ENCODE data around the gene SRRT. TPM values are rescaled to one million over a fixed set of nuclear protein-coding genes. Genes with fewer than 3 reads are reported as not detected.

The SRRT gene
- polyA plus RNA-seq, 1 donor from 2014 or later = 59.9 TPM

DNA sequence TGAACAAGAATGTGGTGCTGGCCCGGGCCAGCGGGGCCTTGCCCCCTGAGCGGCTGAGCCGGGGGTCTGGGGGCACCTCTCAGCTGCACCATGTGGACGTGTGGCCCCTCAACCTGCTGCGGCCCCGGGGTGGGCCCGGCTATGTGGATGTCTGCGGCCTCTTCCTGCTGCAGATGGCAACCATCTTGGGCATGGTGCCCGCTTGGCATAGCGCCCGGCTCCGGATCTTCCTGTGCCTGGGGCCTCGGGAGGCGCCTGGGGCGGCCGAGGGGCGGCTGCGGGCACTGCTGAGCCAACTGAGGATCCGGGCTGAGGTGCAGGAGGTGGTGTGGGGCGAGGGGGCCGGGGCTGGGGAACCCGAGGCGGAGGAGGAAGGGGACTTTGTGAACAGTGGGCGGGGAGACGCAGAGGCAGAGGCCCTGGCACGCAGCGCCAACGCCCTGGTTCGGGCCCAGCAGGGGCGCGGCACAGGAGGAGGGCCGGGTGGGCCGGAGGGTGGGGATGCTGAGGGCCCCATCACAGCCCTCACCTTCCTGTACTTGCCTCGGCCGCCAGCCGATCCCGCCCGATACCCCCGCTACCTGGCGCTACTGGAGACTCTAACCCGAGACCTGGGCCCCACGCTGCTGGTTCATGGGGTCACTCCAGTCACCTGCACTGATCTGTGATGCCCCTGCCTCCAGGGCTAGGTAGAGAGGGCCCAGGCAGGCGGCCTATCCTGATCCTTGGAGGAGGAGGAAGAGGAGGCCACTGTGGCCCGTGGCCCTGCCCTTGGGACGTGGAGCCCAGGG is 8.8 kb upstream of the SRRT start:
- Histone ChIP-seq H3K9me2 (ENCODE audit: insufficient read depth, low read length) (no peaks in the 10 kb centered on the region), H3K36me3 (ENCODE audit: insufficient read depth, low read length) (no peaks in the 10 kb centered on the region), H3K9me3 (ENCODE audit: low read length) (no peaks in the 10 kb centered on the region), H3K27ac (ENCODE audit: low read length) (no peak overlapping the region), H4K20me1 (ENCODE audit: insufficient read depth) (no peaks in the 10 kb centered on the region), H3F3A (ENCODE audit: insufficient read depth, low read length, poor library complexity, severe bottlenecking) (no peaks in the 10 kb centered on the region), H3K27me3 (ENCODE audit: insufficient read depth, low read depth, low read length) (no peaks in the 10 kb centered on the region), H3K4me3 (ENCODE audit: low read length) (no peak overlapping the region), H3K4me2 (ENCODE audit: low read length) (no peak overlapping the region), H2AFZ (ENCODE audit: low read depth, low read length) (no peak overlapping the region), H3K9ac (ENCODE audit: low read length) (no peak overlapping the region), H3K79me2 (replicated peaks; ENCODE audit: insufficient read depth, low read length) (no peaks in the 10 kb centered on the region)
- TF ChIP-seq, protein P1, sequence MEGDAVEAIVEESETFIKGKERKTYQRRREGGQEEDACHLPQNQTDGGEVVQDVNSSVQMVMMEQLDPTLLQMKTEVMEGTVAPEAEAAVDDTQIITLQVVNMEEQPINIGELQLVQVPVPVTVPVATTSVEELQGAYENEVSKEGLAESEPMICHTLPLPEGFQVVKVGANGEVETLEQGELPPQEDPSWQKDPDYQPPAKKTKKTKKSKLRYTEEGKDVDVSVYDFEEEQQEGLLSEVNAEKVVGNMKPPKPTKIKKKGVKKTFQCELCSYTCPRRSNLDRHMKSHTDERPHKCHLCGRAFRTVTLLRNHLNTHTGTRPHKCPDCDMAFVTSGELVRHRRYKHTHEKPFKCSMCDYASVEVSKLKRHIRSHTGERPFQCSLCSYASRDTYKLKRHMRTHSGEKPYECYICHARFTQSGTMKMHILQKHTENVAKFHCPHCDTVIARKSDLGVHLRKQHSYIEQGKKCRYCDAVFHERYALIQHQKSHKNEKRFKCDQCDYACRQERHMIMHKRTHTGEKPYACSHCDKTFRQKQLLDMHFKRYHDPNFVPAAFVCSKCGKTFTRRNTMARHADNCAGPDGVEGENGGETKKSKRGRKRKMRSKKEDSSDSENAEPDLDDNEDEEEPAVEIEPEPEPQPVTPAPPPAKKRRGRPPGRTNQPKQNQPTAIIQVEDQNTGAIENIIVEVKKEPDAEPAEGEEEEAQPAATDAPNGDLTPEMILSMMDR (IDR thresholded peaks at IDR 0.05; ENCODE audit: poor library complexity, severe bottlenecking) = no peak
- TF ChIP-seq EZH2 (IDR thresholded peaks at IDR 0.05; ENCODE audit: borderline replicate concordance, insufficient read depth, low read length, poor library complexity, severe bottlenecking) = no peak
- TF ChIP-seq, protein P2, sequence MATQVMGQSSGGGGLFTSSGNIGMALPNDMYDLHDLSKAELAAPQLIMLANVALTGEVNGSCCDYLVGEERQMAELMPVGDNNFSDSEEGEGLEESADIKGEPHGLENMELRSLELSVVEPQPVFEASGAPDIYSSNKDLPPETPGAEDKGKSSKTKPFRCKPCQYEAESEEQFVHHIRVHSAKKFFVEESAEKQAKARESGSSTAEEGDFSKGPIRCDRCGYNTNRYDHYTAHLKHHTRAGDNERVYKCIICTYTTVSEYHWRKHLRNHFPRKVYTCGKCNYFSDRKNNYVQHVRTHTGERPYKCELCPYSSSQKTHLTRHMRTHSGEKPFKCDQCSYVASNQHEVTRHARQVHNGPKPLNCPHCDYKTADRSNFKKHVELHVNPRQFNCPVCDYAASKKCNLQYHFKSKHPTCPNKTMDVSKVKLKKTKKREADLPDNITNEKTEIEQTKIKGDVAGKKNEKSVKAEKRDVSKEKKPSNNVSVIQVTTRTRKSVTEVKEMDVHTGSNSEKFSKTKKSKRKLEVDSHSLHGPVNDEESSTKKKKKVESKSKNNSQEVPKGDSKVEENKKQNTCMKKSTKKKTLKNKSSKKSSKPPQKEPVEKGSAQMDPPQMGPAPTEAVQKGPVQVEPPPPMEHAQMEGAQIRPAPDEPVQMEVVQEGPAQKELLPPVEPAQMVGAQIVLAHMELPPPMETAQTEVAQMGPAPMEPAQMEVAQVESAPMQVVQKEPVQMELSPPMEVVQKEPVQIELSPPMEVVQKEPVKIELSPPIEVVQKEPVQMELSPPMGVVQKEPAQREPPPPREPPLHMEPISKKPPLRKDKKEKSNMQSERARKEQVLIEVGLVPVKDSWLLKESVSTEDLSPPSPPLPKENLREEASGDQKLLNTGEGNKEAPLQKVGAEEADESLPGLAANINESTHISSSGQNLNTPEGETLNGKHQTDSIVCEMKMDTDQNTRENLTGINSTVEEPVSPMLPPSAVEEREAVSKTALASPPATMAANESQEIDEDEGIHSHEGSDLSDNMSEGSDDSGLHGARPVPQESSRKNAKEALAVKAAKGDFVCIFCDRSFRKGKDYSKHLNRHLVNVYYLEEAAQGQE (IDR thresholded peaks at IDR 0.05; ENCODE audit: borderline replicate concordance) = no peak
- no peak for TF ChIP-seq EP300 (conservative IDR thresholded peaks at IDR 0.05; ENCODE audit: poor library complexity, severe bottlenecking)
- no peak for TF ChIP-seq RAD21 (conservative IDR thresholded peaks at IDR 0.05)

GRCh38 chr7:100866729-100867039 is 8.2 kb upstream of the SRRT start:
- no peaks in the 10 kb centered on the region for H3K36me3 ChIP-seq (ENCODE audit: insufficient read depth, low read length)
- no peak overlapping the region for H3K4me2 ChIP-seq (ENCODE audit: low read length)
- H3K9me3 ChIP-seq (ENCODE audit: low read length) = no peaks in the 10 kb centered on the region
- TF ChIP-seq, protein P2 (IDR thresholded peaks at IDR 0.05; ENCODE audit: borderline replicate concordance) = no peak
- no peak for TF ChIP-seq EP300 (conservative IDR thresholded peaks at IDR 0.05; ENCODE audit: poor library complexity, severe bottlenecking)
- TF ChIP-seq TAF1 (IDR thresholded peaks at IDR 0.05; ENCODE audit: low read depth) = no peak
- TF ChIP-seq, protein P1 (IDR thresholded peaks at IDR 0.05; ENCODE audit: poor library complexity, severe bottlenecking) = no peak
- no peak for TF ChIP-seq RAD21 (conservative IDR thresholded peaks at IDR 0.05)
- no peak for TF ChIP-seq EZH2 (IDR thresholded peaks at IDR 0.05; ENCODE audit: borderline replicate concordance, insufficient read depth, low read length, poor library complexity, severe bottlenecking)
- TF ChIP-seq SMC3 (conservative IDR thresholded peaks at IDR 0.05; ENCODE audit: poor library complexity) = no peak
- TF ChIP-seq POLR2AphosphoS5 (IDR thresholded peaks at IDR 0.05) = no peak
- no peak for TF ChIP-seq MXI1 (conservative IDR thresholded peaks at IDR 0.05; ENCODE audit: poor library complexity, severe bottlenecking)
- no peaks in the 10 kb centered on the region for H3K79me2 ChIP-seq (replicated peaks; ENCODE audit: insufficient read depth, low read length)
- H3K27me3 ChIP-seq (ENCODE audit: insufficient read depth, low read depth, low read length) = no peaks in the 10 kb centered on the region
- no peak overlapping the region for H3K27ac ChIP-seq (ENCODE audit: low read length)
- H4K20me1 ChIP-seq (ENCODE audit: insufficient read depth) = no peaks in the 10 kb centered on the region
- H3K4me3 ChIP-seq (ENCODE audit: low read length) = no peak overlapping the region
- no peaks in the 10 kb centered on the region for H3F3A ChIP-seq (ENCODE audit: insufficient read depth, low read length, poor library complexity, severe bottlenecking)
- H3K9me2 ChIP-seq (ENCODE audit: insufficient read depth, low read length) = no peaks in the 10 kb centered on the region
- no peak overlapping the region for H3K9ac ChIP-seq (ENCODE audit: low read length)
- H2AFZ ChIP-seq (ENCODE audit: low read depth, low read length) = no peak overlapping the region

Measured in neural cell (in vitro differentiated cells).